Endothelial cell of umbilical vein (primary cell): ENCODE measurements around the gene SLC49A3. TPM values are rescaled to one million over a fixed set of nuclear protein-coding genes. Genes with fewer than 3 reads are reported as not detected.
A peak's percentile ranks its signal among the peaks of the same experiment; 100 is the strongest.

ENCODE experiments used
- BruUV-seq: library from RNA; stranded (reverse); fragments of 400-500 nt; replicated peaks from 2 replicates; lab custom pipeline; 2021; lab: Mats Ljungman, UMichigan
- CTCF ChIA-PET: fragments of 300-600, 350-600 bp; sonication (Branson Sonifier 250); formaldehyde crosslinking; loops from one replicate; lab custom pipeline; 2021; ENCODE audit warnings: antibody characterized with exemption, inconsistent platforms; lab: Charles Lee
- POLR2A ChIA-PET: fragments of 300-600, 350-600 bp; sonication (Branson Sonifier 250); formaldehyde crosslinking; loops from one replicate; lab custom pipeline; 2021; ENCODE audit warnings: antibody characterized with exemption, inconsistent platforms; lab: Charles Lee
- DNase-seq: peaks from one replicate; pipeline ENCODE4 v3.0.0-alpha.2; 2011; ENCODE audit warnings: low read depth, low spot score
- FAIRE-seq: peaks from 2 replicates; lab custom pipeline; 2011; peaks lifted over from hg19 to GRCh38; lab: Jason Lieb, UNC
- H2AFZ ChIP-seq: 2 replicates; pipeline ENCODE4 v1.6.0; 2012; ENCODE audit warnings: low read depth, low read length, control low read depth, inconsistent platforms
- H3K27ac ChIP-seq: 2 replicates; pipeline ENCODE4 v1.5.1; 2011; ENCODE audit warnings: low read depth, mild to moderate bottlenecking, control low read depth, low read length, moderate library complexity; ENCODE audit not compliant: insufficient read depth
- H3K27me3 ChIP-seq, 2 experiments: 2 replicates each; pipeline versions ENCODE4 v1.6.0 to v1.6.1; 2011; ENCODE audit warnings: low read length in 2 of 2, mixed read lengths in 1 of 2; ENCODE audit not compliant: control insufficient read depth in 2 of 2, insufficient read depth in 2 of 2
- H3K36me3 ChIP-seq, 2 experiments: 2 replicates in 1 of 2; 3 replicates in 1 of 2; pipeline ENCODE4 v1.5.1; 2011; ENCODE audit warnings: low read length in 2 of 2, mild to moderate bottlenecking in 1 of 2, moderate library complexity in 1 of 2; ENCODE audit not compliant: control insufficient read depth in 2 of 2, insufficient read depth in 2 of 2; ENCODE audit errors: extremely low read depth in 1 of 2
- H3K4me1 ChIP-seq: 3 replicates; pipeline ENCODE4 v1.5.1; 2011; ENCODE audit warnings: mild to moderate bottlenecking, low read length; ENCODE audit not compliant: control insufficient read depth, insufficient read depth; ENCODE audit errors: extremely low read depth
- H3K4me2 ChIP-seq: 2 replicates; pipeline ENCODE4 v1.6.1; 2011; ENCODE audit warnings: low read length, control low read depth, mixed read lengths; ENCODE audit not compliant: insufficient read depth
- H3K4me3 ChIP-seq, 3 experiments: fragments of 200-600 bp in 1 of 3; sonication (generic), shearing (Covaris generic) in 1 of 3; replicated peaks in 1 of 3; 2 replicates each; pipeline ENCODE4 v1.5.1; 2011 to 2016; ENCODE audit warnings: control low read depth in 3 of 3, low read length in 3 of 3, mild to moderate bottlenecking in 2 of 3, inconsistent platforms in 1 of 3, low read depth in 1 of 3, moderate library complexity in 1 of 3; ENCODE audit not compliant: insufficient read depth in 1 of 3
- H3K79me2 ChIP-seq: 2 replicates; pipeline ENCODE4 v1.6.0; 2012; ENCODE audit warnings: low read length, inconsistent platforms; ENCODE audit not compliant: control insufficient read depth, insufficient read depth
- H3K9ac ChIP-seq: replicated peaks from 2 replicates; pipeline ENCODE3; 2011; ENCODE audit warnings: low read length, control low read depth; ENCODE audit not compliant: insufficient read depth; ENCODE audit errors: extremely low read depth
- H3K9me1 ChIP-seq: replicated peaks from 3 replicates; pipeline ENCODE4 v1.6.0; 2011; ENCODE audit warnings: mild to moderate bottlenecking, low read length; ENCODE audit not compliant: control insufficient read depth, insufficient read depth; ENCODE audit errors: extremely low read depth
- H3K9me3 ChIP-seq: replicated peaks from 2 replicates; pipeline ENCODE4 v1.5.1; 2012; ENCODE audit warnings: low read length, inconsistent platforms; ENCODE audit not compliant: control insufficient read depth, insufficient read depth
- H4K20me1 ChIP-seq: replicated peaks from 2 replicates; pipeline ENCODE3; 2011; ENCODE audit warnings: mild to moderate bottlenecking, low read length; ENCODE audit not compliant: control insufficient read depth, insufficient read depth; ENCODE audit errors: extremely low read depth
- CTCF ChIP-seq, 2 donors: IDR thresholded peaks; 1 replicate in 1 of 2; 2 replicates in 1 of 2; pipeline ENCODE4 v1.5.1; 2011; ENCODE audit warnings: low read length in 2 of 2, mild to moderate bottlenecking in 2 of 2, moderate library complexity in 2 of 2, control low read depth in 1 of 2, inconsistent platforms in 1 of 2, low read depth in 1 of 2; ENCODE audit not compliant: insufficient read depth in 1 of 2; ENCODE audit errors: extremely low read depth in 1 of 2
- EZH2 ChIP-seq: IDR thresholded peaks from 2 replicates; pipeline ENCODE4 v1.6.1; 2012; ENCODE audit warnings: borderline replicate concordance, low read depth, mild to moderate bottlenecking, moderate library complexity, low read length, inconsistent platforms; ENCODE audit not compliant: severe bottlenecking
- FOS ChIP-seq: IDR thresholded peaks from 2 replicates; pipeline ENCODE4 v1.6.1; 2011; ENCODE audit warnings: mild to moderate bottlenecking, low read length, moderate library complexity, borderline replicate concordance; ENCODE audit not compliant: insufficient read depth
- GATA2 ChIP-seq: IDR thresholded peaks from 2 replicates; pipeline ENCODE4 v1.7.0; 2011; ENCODE audit warnings: low read depth, mild to moderate bottlenecking, moderate library complexity, mixed read lengths, low read length; ENCODE audit not compliant: insufficient read length, insufficient read depth
- JUN ChIP-seq: IDR thresholded peaks from 2 replicates; pipeline ENCODE4 v1.6.1; 2011; ENCODE audit warnings: borderline replicate concordance, low read depth; ENCODE audit not compliant: insufficient read length, insufficient read depth
- MAX ChIP-seq: IDR thresholded peaks from 2 replicates; pipeline ENCODE4 v1.6.1; 2011; ENCODE audit not compliant: insufficient read depth, insufficient read length
- MYC ChIP-seq: IDR thresholded peaks from one replicate; pipeline ENCODE4 v1.6.1; 2011; ENCODE audit warnings: mild to moderate bottlenecking, low read depth, low read length
- POLR2A ChIP-seq: IDR thresholded peaks from 2 replicates; pipeline ENCODE4 v1.6.1; 2012; ENCODE audit warnings: low read depth, mild to moderate bottlenecking, control low read depth, low read length
- POLR2AphosphoS5 ChIP-seq: IDR thresholded peaks from 2 replicates; pipeline ENCODE4 v1.6.1; 2012; ENCODE audit warnings: low read depth, mild to moderate bottlenecking, control low read depth, low read length, moderate library complexity; ENCODE audit not compliant: insufficient read depth
- dilution Hi-C: fragments of 300-500 bp; cut with MboI; formaldehyde crosslinking; loops from one replicate; pipeline ENCODE4 v1.15.0; 2019; ENCODE audit warnings: low sequenced_read_pairs; ENCODE audit not compliant: extremely low pct_ligation_motif_present
- intact Hi-C: fragments of 100-400 bp; cut with micrococcal nuclease; formaldehyde crosslinking; loops from one replicate; pipeline ENCODE4 v1.10.0; 2022
- polyA plus RNA-seq, 4 experiments: library from polyadenylated mRNA; depleted of rRNA in 3 of 4; stranded (reverse) in 3 of 4; unstranded in 1 of 4; fragments of >200 nt; gene quantifications; 2 replicates each; pipeline versions ENCODE4 v1.2.1 to v1.2.3, GENCODE V29; 2011 to 2012; ENCODE audit warnings: missing spikeins in 1 of 4
- total RNA-seq: library from RNA; stranded (reverse); gene quantifications from 2 replicates; pipeline ENCODE4 v1.2.3, GENCODE V29; 2021

Gene SLC49A3
- total and polyA plus RNA-seq, 2 donors (not counting 3 experiments of a cell fraction or from before 2014, with no cell fraction given) = 4.2 to 11.5 TPM

GRCh38 chr4:727576-727975 lies 38.6 kb upstream of the SLC49A3 start:
- Histone ChIP-seq H3K27me3 (no peaks in the 10 kb centered on the region), H3K4me1 (peaks cover 21% of the 10 kb centered on the region), H3K79me2 (peaks cover 59% of the 10 kb centered on the region), H3K9me3 (no peaks in the 10 kb centered on the region), H3K4me2 (no peak overlapping the region), H4K20me1 (peaks cover 5% of the 10 kb centered on the region), H2AFZ (no peak overlapping the region), H3K9me1 (no peaks in the 10 kb centered on the region), H3K4me3 (no peak overlapping the region), H3K9ac (no peak overlapping the region), H3K36me3 (peaks cover 4 to 19% of the 10 kb centered on the region in 2 experiments), H3K27ac (no peak overlapping the region)
- no TSS peak for BruUV-seq
- FAIRE-seq = peak; percentile 37
- TF ChIP-seq FOS (no peak), JUN (no peak), MAX (no peak), EZH2 (no peak), POLR2A (no peak), MYC (no peak), GATA2 (no peak), POLR2AphosphoS5 (no peak), CTCF (IDR thresholded peaks at IDR 0.05; ENCODE audit: extremely low read depth in 1 of 2, insufficient read depth in 1 of 2, low read depth in 1 of 2, low read length in 2 of 2) (no peak)
- ChIA-PET CTCF (no interaction called here), POLR2A (no interaction called here)
- dilution Hi-C loops = no loop called here
- no peak for DNase-seq
- intact Hi-C loops = no loop called here
